Hematopoietic multipotent progenitor cell treated with erythropoietin and hydrocortisone succinate and interleukin-3 and kit ligand, for 4 days (in vitro differentiated cells): ENCODE data around the gene CDKAL1.
A peak's percentile ranks its signal among the peaks of the same experiment; 100 is the strongest.
"Not testable (repeated sequence)": the region's sequence is repeated elsewhere in the genome, so short reads cannot be mapped to it uniquely, and the experiment has no call there.

ENCODE experiments used
- DNase-seq: peaks from one replicate; pipeline ENCODE4 v3.0.0-alpha.2; 2015

The CDKAL1 gene

DNA sequence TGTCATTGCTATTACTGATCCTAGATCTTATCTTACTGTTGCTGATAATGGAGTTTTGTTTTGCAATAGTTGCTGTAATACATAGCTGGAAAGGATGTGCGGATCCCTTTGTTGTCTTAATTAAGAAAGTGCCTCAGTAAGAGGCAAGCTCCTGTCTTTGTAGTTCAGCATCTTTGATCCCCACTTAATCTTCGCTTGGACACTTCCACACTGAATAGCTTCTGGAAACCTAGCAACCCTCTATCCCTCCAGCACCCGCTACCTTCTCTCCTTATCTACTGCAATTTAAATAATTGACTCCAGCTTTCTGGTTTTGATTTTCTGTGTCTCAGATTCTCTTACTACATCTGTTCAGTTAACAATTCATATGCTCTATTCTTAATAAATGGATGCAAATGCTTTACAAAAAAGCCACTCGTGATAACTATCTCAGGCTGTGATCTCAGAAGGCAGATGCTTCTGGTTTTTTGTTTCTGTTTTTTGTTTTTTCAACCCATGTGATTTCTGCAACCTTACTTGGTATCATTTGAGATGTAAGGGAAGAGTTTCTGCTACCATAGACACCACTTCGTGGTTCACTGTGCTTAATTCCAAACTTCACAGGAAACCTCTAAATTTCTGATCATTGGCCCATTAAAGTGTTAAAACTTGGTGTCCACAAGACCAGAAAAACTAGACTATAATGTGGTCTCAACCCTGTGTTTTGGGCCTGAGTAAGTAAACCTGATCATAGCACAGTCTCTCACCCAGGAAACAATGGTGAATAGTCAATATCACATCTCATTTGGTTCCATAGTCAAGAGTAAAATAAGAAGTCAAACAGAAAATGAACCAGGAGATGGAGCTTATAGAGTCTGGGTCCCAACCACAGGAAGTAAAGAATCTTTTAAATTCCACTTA is 707.2 kb downstream of the CDKAL1 start:
- DNase-seq = peak; percentile 24

DNA sequence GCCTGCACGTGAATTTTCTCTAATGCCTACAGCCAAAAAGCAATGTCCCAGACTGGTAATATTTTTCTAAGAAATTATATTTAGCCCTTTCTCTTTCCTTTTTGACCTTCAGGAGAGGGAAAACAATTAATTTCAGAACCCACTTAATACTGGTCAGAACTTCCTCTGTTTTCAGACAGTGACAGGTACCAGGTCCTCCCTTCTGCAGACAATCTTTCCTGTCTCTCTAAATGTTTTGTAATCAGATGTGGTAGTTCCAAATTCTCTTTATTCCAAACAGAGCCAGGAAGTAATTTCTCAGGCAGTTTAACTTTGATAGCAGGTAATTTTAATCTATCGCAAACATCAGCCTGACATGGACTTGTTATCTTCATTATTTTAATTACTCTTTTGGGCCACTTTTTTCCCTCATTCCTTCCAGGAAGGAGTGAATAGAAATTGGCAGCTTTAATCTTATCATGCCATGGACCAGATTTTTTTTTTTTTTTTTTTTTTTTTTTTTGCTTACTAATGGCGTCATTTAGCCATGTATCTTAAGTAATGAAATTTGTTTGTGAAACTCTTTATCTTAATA is 710.7 kb downstream of the CDKAL1 start:
- DNase-seq = no peak

DNA sequence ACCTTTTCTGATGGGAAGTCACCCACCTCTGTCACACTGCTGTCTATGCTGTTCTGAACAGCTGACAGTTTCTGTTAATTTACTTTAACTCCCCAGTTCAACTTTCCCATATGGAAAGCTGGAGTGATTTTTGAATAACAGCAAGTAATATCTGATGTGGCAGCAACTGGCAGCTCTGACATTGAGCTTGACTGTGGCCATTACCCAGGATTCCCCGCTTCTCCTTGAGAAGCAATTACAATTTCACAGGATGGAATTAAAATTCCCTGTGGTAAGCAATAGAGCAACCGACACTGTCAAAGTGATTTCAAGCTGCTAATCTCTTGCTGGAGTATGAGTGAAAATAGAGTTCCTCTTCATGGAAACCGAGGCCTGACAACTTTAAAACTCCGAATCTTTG is 711.2 kb downstream of the CDKAL1 start:
- no peak for DNase-seq

DNA sequence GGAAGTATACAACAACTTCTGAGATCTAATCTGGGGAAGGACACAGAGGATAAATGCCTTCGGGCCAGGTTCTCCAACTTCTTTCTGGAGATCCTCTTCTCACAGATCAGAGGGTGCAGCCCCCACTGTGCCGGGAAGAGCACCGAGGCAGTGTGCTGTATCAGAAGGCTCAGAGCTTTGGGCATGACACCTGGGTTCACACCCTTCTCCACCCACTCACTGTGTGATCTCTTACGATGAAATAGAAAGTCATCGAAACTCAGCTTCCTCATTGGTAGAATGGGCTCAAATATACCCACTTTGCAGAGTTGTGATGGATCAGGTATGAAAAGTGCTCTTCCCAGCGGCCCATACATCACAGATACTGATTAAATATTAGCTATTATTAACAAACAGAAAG is 711.8 kb downstream of the CDKAL1 start:
- no peak for DNase-seq

DNA sequence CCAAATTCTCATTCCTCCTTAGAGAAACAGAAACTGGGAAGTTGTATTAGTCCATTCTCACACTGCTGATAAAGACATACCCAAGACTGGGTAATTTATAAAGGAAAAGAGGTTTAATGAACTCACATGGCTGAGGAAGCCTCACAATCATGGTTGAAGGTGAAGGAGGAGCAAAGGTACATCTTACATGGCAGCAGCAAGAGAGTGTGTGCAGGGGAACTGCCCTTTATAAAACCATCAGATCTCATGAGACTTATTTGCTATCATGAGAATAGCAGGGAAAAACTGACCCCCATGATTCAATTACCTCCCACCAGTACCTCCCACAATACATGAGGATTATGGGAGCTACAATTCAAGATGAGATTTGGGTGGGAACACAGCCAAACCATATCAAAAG is 720.2 kb downstream of the CDKAL1 start:
- not testable (repeated sequence) for DNase-seq

DNA sequence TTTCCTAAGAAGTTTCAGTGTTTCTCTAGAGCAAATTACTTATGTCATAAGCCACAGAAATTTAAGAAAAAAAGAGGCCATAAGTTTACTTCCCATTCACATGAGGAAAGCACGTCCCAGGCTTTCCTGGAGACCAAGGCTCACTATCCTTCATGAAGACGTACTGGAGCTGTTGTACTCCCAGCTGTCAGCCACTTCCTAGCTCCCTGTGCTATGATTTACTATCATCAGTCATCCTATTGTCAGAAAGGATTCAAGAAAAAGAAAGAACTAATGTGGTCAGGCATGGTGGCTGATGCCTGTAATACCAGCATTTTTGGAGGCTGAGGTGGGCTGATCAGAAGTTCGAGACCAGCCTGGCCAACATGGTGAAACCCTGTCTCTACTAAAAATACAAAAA is 721.9 kb downstream of the CDKAL1 start:
- DNase-seq = no peak

DNA sequence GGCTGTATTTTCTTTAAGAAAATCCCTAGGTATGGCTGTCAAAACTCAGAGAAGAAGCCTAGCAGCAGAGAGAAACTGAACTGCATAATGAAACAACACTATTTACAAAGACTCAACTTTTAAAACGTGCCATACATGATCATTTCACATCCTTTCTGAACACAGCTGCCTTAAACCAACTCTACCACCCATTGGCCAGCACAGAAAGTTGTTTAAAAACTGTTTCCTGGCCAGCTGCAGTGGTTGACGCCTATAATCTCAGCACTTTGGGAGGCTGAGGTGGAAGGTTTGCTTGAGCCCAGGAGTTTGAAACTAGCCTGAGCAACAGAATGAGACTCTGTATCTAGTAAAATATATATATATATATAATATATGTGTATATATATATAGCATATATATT is 722.9 kb downstream of the CDKAL1 start:
- no peak for DNase-seq

DNA sequence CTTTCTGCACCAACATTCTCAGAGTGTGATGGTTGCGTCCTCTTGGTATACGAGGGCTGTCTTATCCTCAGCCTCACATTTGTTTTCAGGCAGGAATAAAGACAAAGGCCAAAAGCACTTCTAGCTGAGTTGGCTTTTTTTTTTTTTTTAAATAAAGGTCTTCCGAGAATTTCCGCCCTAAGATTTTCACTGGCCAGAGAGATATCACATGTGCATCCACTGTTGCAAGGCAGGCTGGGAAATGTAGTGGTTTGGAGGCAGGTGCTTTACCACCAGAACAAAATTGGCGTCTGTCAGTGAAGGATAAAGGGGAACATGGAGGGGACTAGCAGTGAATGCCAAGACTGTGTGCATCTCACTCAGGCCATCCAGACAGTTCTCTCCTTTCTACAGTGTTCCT is 724.4 kb downstream of the CDKAL1 start:
- no peak for DNase-seq

DNA sequence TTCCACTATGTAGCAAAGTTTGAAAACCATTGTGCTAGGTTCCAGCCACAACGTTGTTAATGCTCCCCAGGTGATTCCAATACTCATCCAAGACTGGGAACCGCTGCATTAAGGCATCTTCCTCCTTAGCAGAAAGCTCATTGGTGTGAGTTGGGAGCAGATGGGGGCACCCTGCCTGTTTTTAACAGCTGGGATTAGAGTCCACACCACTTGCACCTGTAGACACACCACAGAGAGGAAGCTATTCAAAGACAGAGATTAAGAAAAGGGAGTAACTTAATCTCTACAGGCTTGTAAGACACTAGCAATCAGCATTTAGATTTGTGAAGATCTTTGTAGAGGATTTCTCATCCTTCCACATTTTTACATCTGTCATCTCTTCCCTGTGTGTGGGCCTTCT is 725.4 kb downstream of the CDKAL1 start:
- no peak for DNase-seq

DNA sequence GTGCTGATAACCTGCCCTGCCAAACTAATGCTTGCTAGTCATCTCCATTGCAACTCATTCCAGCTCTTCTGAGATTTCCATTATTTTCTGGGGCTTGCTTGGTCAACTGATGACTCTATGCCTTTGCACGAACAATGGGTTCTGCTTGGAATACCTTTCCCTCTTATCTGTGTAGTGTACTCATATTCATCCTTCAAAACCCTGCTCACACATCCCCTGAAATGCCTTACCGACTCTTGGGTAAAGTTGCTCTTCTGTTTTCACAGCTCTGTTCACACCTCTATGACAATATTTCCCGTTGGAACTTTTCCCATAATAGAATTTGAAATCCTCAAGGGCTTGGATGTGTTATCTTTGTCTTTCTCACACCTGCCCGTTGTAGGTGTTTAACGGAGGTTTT is 728.2 kb downstream of the CDKAL1 start:
- no peak for DNase-seq

DNA sequence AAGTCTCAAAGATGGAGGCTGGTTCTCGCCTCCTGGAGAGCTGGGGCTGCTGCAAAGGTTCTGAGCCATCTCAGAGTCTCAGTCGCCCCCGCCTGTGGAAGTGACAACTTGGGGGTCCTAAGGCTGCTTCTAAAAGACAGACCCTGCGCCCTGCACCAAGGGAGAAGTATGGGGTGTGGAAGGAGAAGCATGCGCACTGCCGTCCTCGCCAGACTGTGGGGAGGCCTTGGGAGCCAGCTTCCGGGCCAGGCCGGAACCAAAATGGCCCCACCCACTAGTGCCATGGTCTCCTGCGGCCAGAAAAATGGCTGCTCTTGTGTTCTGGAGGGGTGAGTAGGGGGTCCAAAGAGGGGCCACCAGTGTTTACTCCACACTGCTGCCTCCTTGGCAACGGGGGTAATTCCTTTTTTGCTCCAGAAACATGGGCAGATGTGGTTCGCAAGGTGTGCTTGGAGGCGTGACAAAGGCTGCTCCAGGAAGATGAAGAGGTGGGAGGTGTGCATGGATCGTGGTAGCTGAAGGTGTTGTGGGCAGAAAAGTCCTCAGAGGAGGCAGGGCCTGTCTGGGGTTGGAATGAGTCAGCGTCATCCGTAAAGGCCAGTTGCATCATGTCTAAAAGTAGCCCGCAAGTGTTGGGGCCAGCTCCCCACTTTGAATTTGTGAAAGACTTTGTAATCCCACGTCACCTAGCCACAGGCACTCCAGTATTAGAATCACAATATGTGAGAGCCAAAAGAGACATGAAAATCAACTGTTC is 729.5 kb downstream of the CDKAL1 start:
- DNase-seq = no peak

DNA sequence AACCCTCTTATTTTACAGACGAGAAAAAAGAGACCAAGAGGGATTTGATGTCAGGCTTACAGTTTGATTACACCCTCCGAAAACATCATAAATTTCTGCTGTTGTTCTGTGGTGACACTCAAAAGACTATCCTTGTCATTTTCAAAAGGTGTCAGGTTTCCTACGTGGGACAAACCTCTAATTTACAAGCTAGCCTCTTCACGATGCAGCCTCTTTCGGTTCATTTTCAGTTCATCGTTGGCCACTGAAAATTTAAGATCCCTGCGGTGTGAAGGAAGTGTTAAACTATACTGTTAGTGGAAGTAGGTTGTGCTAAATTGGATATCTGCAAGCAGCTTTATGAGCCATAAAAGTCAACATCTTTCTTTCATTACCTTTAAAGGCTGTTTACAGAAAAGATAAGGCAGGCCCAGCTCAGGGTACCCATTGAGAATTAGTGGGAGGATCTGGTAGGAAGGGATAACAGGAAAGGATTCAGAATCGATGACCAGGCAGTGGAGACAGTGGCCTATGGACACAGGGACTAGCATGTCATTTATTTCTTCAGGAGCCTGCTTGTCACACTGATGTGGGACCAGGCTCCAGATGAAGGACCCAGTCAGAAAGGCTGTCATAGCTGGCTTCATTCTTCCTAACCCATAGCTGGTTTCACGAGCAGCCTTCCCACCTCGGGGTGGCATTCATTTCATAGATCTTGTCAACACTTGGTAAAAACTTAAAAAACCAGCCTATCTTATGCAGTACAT is 730.2 kb downstream of the CDKAL1 start:
- DNase-seq = no peak

DNA sequence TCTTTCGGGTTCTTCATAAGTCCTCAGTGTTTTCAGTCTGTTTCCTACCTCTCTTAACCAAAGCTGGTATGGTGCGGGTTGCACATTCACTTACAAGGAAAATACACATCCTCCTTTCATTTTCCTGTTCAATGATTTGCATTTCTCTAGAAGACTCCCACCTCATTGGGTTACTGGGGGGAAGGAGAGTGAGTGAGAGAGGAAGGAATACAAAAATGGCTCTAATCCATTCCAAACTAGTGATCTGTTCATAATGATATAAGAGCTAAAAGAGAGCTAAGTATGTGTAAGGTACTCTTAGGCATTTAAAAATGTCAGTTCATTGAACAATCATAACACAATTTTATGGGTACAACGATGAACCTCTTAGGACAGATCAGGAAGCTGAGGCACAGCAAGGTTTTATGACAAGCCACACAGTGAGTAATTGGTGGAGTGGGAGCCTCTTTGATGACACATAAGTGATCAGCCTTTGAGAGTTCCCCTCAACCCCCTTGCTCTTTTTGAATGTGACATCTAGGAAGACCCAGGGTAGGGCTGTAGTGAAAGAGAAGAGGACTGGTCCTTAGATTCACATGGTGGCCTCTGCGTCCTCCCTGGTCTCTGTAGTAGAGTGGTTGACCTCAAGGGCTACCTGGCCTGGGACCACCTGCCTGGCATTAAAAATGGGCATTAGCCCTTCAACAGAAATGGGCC is 730.9 kb downstream of the CDKAL1 start:
- DNase-seq = no peak

DNA sequence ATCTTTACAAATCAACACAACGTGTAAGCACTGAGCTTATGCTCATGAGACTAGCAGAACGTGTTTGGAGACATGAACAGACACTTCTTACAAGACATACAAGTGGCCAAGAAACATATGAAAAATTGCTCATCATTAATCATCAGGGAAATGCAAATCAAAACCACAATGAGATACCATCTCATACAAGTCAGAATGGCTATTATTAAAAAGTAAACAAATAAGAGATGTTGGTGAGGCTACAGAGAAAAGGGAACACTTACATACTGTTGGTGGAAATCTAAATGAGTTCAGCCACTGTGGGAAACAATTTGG is 731.4 kb downstream of the CDKAL1 start:
- DNase-seq = no peak

DNA sequence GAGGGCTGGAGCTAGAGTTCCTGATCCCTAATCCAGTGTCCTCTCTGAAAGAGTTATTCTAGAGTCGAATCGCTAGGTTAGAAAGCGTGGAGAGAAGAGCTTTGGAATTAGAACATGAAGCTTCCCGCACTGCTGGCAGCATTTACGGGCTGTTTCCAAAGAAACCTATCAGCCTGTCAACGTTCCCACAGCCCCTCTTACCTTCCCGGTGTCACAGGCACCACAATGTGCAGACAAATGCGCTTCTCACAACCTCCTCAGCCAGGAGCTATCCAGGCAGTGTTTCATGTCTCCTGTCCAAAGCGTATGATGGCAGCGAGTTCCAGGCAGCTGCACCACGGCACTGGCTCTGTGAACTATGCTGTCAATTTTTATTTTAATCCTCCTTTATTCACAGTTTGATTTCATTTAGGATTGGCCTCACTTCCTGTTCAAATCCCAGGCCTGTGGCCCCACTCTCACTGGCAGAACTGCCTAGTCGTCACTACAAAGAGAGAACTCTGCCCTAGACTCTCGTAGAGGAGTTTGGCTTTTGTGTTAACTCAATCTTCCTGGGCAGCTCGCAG is 736.5 kb downstream of the CDKAL1 start:
- DNase-seq = no peak

DNA sequence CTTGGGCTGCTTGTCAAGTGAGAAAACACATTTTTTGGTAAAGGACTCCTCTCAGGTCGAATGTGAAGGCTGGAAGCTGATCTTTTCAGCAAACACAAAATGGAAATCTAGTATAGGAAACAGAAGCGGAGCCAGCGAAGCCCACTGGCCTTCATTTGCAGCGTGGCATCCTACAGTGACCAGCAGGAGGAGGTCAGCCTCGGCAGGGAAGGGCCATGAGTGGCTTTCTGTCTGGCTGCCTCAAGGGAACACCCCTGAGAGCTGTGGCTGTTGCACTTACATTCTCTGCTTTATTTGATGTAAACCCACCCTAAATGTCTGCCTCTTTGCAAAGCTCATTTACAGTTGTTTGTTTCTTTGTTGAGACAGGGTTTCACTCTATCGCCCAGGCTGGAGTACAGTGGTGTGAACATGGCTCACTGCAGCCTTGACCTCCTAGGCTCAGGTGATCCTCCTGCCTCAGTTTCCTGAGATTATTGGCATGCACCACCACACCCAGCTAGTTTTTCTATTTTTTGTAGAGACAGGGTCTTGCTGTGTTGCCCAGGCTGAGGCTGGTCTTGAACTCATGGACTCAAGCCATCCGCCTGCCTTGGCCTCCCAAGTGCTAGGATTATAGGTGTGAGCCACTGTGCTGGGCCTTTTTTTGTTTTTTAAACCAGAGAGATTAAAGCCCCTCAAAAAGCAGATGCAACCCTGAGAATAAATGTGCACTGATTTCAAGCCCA is 737.3 kb downstream of the CDKAL1 start:
- no peak for DNase-seq

DNA sequence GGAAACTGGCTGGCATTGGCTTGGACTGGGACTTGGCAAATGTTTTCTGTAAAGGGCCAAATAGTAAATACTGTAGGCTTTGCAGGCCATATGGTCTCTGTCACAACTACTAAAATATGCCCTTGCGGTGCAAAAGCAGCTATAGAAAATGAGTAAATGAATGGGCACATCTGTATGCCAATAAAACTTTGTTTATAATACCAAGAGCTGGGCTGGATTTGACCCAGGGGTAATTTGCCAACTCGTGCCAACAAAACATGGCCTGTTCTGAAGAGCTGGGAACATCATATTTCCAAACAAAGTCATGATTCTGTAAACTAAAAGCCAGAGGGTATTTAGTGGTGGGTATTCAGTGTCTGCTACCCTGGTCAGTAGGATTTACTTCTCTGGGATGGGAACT is 739.2 kb downstream of the CDKAL1 start:
- no peak for DNase-seq

DNA sequence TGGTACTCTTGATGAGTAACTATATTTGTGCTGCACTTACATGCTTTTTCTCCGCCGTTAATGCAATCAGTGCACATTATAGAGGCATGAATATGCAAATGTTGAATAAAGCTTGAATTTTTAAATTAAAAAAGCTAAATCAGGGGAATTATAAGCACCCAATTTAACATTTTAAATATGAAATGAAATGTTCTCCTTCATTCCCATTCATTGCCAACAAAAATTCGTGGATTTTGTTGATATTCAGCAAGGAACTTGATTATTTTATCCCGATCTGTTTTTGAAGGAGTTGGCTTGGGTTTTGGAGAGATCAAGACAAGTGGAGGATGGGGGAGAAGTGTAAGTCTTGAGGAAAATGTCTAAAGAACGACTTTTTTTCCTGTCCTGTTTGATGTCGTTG is 740.6 kb downstream of the CDKAL1 start:
- no peak for DNase-seq

DNA sequence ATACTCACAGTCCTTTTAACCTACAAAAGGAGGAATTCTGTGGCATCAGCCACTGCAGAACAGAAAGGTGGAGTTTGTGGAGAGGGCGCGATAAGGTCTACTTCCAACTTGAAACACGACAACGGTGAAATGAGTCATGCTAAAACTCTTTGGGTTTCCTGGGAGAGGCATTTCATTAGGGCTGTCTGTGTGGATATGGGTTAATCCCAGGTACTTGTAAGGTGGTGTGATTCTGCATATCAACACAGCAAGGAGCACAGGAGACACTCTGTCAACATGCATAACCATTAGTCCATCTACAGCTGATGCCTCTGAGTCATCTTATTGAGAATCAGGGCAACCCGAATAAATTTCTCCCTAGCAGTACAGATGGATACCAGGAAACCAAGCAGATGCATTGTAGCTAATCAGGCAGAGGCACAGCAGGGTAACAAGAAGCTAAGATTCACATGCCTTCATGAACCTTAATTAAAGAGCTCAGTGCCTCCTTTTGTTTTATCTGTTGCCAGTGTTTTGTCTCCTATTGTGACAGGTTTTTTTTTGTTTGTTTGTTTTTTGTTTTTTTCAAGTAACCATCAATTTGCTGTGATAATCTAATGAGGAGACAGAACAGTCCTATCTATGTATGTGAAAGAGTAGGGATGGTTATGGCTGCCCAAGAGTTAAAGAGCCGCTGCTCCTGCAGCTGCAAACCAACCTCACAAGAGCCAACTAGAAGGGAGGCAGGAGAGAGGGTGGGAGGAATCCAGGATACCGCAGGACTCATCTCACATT is 743.5 kb downstream of the CDKAL1 start:
- DNase-seq = no peak

DNA sequence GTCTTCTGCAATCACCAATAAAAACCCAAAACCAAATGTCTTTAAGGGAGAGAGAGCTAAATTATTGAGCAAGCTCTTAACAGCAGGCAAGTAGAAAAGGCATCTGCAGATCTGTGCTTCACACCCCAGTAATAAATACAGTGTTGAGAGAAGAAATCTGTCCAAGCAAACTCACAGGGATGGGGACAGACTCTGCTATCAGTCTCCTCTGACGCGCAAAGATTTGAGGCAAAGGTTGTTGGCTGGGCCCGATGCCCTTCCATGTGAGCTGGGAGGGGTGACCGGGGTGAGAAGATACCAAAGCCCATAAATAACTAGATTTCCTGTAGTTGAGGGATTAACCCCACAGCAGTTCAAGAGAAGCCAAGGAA is 744.1 kb downstream of the CDKAL1 start:
- DNase-seq = no peak

DNA sequence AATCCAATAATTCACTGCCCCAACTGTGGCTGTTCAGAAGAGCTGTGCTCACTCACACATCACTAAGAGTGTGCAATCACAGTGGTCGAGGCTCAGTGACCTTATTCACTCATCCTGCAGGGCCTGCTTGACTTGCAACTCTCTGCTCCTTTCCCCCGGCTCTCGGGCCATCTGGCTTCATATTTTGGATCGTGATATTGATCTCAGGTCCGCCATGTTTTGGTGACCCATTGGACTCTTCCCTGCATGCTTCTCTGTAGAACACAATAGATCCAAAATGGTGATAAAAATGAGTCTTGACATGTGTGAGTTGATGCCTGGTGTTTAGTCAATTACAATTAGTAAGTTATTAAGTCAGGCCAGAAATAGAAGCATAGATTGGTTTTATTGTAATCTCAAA is 745.4 kb downstream of the CDKAL1 start:
- no peak for DNase-seq
